H1 (cell line): ENCODE data around the gene LIX1L. TPM values are rescaled to one million over a fixed set of nuclear protein-coding genes. Genes with fewer than 3 reads are reported as not detected.

Experiments
- CTCF ChIA-PET: fragments of 300-600 bp; sonication (Branson Sonifier 250); formaldehyde crosslinking; loops from one replicate; lab custom pipeline; 2021; ENCODE audit not compliant: partially characterized antibody; lab: Charles Lee
- POLR2A ChIA-PET: fragments of 300-600 bp; sonication (Branson Sonifier 250); formaldehyde crosslinking; loops from one replicate; lab custom pipeline; 2021; ENCODE audit warnings: inconsistent platforms; ENCODE audit not compliant: partially characterized antibody; lab: Charles Lee
- DNase-seq, 2 experiments: peaks; one replicate each; pipeline versions ENCODE4 v3.0.0 to v3.0.0-alpha.2; 2010 to 2022; ENCODE audit warnings: low spot score in 2 of 2, low read depth in 1 of 2, mixed read lengths in 1 of 2
- FAIRE-seq: peaks from 2 replicates; lab custom pipeline; 2011; peaks lifted over from hg19 to GRCh38; lab: Jason Lieb, UNC
- H2AFZ ChIP-seq: 2 replicates; pipeline ENCODE4 v1.8.1; 2012; ENCODE audit warnings: low read length, inconsistent platforms
- H2AK5ac ChIP-seq: 2 replicates; pipeline ENCODE4 v1.6.1; 2013; ENCODE audit warnings: low read depth, low read length
- H2BK120ac ChIP-seq: replicated peaks from 2 replicates; pipeline ENCODE3; 2013; ENCODE audit warnings: low read depth, low read length, inconsistent platforms
- H2BK12ac ChIP-seq: 2 replicates; pipeline ENCODE4 v1.6.1; 2013; ENCODE audit warnings: low read depth, low read length
- H2BK15ac ChIP-seq: 2 replicates; pipeline ENCODE4 v1.6.1; 2013; ENCODE audit warnings: low read length
- H2BK20ac ChIP-seq: 2 replicates; pipeline ENCODE4 v1.6.1; 2013; ENCODE audit warnings: low read length
- H2BK5ac ChIP-seq: 2 replicates; pipeline ENCODE4 v1.6.1; 2013; ENCODE audit warnings: low read depth, low read length
- H3K14ac ChIP-seq: 2 replicates; pipeline ENCODE4 v1.6.1; 2013; ENCODE audit warnings: inconsistent platforms; ENCODE audit not compliant: insufficient read length
- H3K18ac ChIP-seq: 2 replicates; pipeline ENCODE4 v1.6.1; 2013; ENCODE audit warnings: low read length; ENCODE audit errors: extremely low read depth
- H3K23ac ChIP-seq: 2 replicates; pipeline ENCODE4 v1.6.1; 2013; ENCODE audit warnings: inconsistent platforms; ENCODE audit not compliant: insufficient read length
- H3K23me2 ChIP-seq: 2 replicates; pipeline ENCODE4 v1.6.1; 2013; ENCODE audit warnings: low read depth, low read length
- H3K27ac ChIP-seq: 2 replicates; pipeline ENCODE4 v1.6.1; 2011; ENCODE audit warnings: low read depth, low read length, inconsistent platforms
- H3K27me3 ChIP-seq, 4 experiments: replicated peaks in 1 of 4; 1 replicate in 1 of 4; 2 replicates in 3 of 4; pipeline versions ENCODE4 v1.6.1 to v1.8.1; 2011 to 2013; ENCODE audit warnings: low read length in 3 of 4, mild to moderate bottlenecking in 3 of 4, inconsistent platforms in 2 of 4, mixed read lengths in 2 of 4, moderate library complexity in 1 of 4; ENCODE audit not compliant: control insufficient read depth in 3 of 4, insufficient read depth in 3 of 4; ENCODE audit errors: extremely low read depth in 1 of 4
- H3K36me3 ChIP-seq, 4 experiments: 2 replicates each; pipeline versions ENCODE4 v1.6.1 to v1.8.1; 2011 to 2013; ENCODE audit warnings: mild to moderate bottlenecking in 4 of 4, low read length in 3 of 4, moderate library complexity in 2 of 4, control low read depth in 1 of 4, inconsistent platforms in 1 of 4; ENCODE audit not compliant: insufficient read depth in 4 of 4, control insufficient read depth in 2 of 4
- H3K4ac ChIP-seq: replicated peaks from 2 replicates; pipeline ENCODE3; 2013; ENCODE audit warnings: low read length, low read depth, mixed read lengths, inconsistent platforms; ENCODE audit not compliant: insufficient read length
- H3K4me1 ChIP-seq, 4 experiments: replicated peaks in 1 of 4; 1 replicate in 1 of 4; 2 replicates in 3 of 4; pipeline versions ENCODE4 v1.6.1 to v1.8.1; 2011 to 2013; ENCODE audit warnings: low read length in 3 of 4, inconsistent platforms in 2 of 4, mixed read lengths in 1 of 4; ENCODE audit not compliant: insufficient read depth in 4 of 4, control insufficient read depth in 3 of 4
- H3K4me2 ChIP-seq, 2 experiments: 2 replicates each; pipeline versions ENCODE4 v1.6.1 to v1.8.1; 2011 to 2013; ENCODE audit warnings: low read depth in 2 of 2, low read length in 2 of 2, control low read depth in 1 of 2, inconsistent platforms in 1 of 2, mild to moderate bottlenecking in 1 of 2; ENCODE audit not compliant: insufficient read depth in 1 of 2
- H3K4me3 ChIP-seq, 4 experiments: fragments of 200-600, 300-600 bp in 1 of 4; sonication (generic), shearing (Covaris generic), sonication (Bioruptor Twin) in 1 of 4; 2 replicates each; pipeline versions ENCODE4 v1.5.1 to v1.8.1; 2011 to 2016; ENCODE audit warnings: low read length in 4 of 4, low read depth in 3 of 4, control low read depth in 2 of 4, inconsistent platforms in 2 of 4, mild to moderate bottlenecking in 2 of 4, mixed read lengths in 1 of 4, moderate library complexity in 1 of 4; ENCODE audit not compliant: insufficient read depth in 2 of 4; ENCODE audit errors: extremely low read depth in 1 of 4
- H3K56ac ChIP-seq: replicated peaks from 2 replicates; pipeline ENCODE3; 2013; ENCODE audit warnings: low read depth, mild to moderate bottlenecking, mixed read lengths, low read length, inconsistent platforms; ENCODE audit not compliant: insufficient read length
- H3K79me1 ChIP-seq: 2 replicates; pipeline ENCODE4 v1.6.1; 2013; ENCODE audit warnings: low read depth, low read length, control low read depth
- H3K79me2 ChIP-seq, 2 experiments: 2 replicates each; pipeline versions ENCODE4 v1.6.1 to v1.8.1; 2012 to 2013; ENCODE audit warnings: low read length in 2 of 2, mild to moderate bottlenecking in 2 of 2, inconsistent platforms in 1 of 2; ENCODE audit not compliant: insufficient read depth in 2 of 2, control insufficient read depth in 1 of 2
- H3K9ac ChIP-seq, 4 experiments: replicated peaks in 1 of 4; 1 replicate in 1 of 4; 2 replicates in 3 of 4; pipeline versions ENCODE4 v1.6.1 to v1.8.1; 2011 to 2013; ENCODE audit warnings: low read depth in 3 of 4, low read length in 3 of 4, control low read depth in 2 of 4, mild to moderate bottlenecking in 2 of 4, moderate library complexity in 2 of 4, inconsistent platforms in 1 of 4; ENCODE audit errors: extremely low read depth in 1 of 4
- H3K9me3 ChIP-seq, 2 experiments: 2 replicates each; pipeline versions ENCODE4 v1.6.1 to v1.8.1; 2012 to 2013; ENCODE audit warnings: mild to moderate bottlenecking in 2 of 2, moderate library complexity in 2 of 2, control low read depth in 1 of 2, inconsistent platforms in 1 of 2, low read depth in 1 of 2, low read length in 1 of 2, mixed read lengths in 1 of 2; ENCODE audit not compliant: insufficient read depth in 2 of 2
- H4K20me1 ChIP-seq, 2 experiments: replicated peaks in 1 of 2; 2 replicates each; pipeline versions ENCODE3 to v1.8.1; 2011 to 2013; ENCODE audit warnings: inconsistent platforms in 2 of 2, low read length in 2 of 2, mild to moderate bottlenecking in 1 of 2; ENCODE audit not compliant: insufficient read depth in 2 of 2, control insufficient read depth in 1 of 2
- H4K5ac ChIP-seq: 2 replicates; pipeline ENCODE4 v1.6.1; 2013; ENCODE audit warnings: low read length, low read depth, mixed read lengths, inconsistent platforms; ENCODE audit not compliant: insufficient read length
- H4K8ac ChIP-seq: 2 replicates; pipeline ENCODE4 v1.8.0; 2013; ENCODE audit warnings: mild to moderate bottlenecking, moderate library complexity, low read length, inconsistent platforms; ENCODE audit not compliant: insufficient read depth; ENCODE audit errors: extremely low read depth
- H4K91ac ChIP-seq: replicated peaks from 2 replicates; pipeline ENCODE3; 2013; ENCODE audit warnings: low read length, mixed read lengths, inconsistent platforms; ENCODE audit not compliant: insufficient read length
- ATF2 ChIP-seq: IDR thresholded peaks from 2 replicates; pipeline ENCODE4 v1.6.1; 2012; ENCODE audit warnings: low read length, inconsistent platforms
- CBX5 ChIP-seq: fragments of 300-800, 300-1000 bp; sonication (generic); IDR thresholded peaks from 2 replicates; pipeline ENCODE4 v1.7.1; 2016; ENCODE audit warnings: antibody characterized with exemption, low read length, low read depth
- CEBPB ChIP-seq: IDR thresholded peaks from 2 replicates; pipeline ENCODE4 v1.6.1; 2012; ENCODE audit warnings: low read depth, low read length
- CREB1 ChIP-seq: IDR thresholded peaks from 2 replicates; pipeline ENCODE4 v1.6.1; 2012; ENCODE audit warnings: inconsistent platforms
- CTBP2 ChIP-seq: IDR thresholded peaks from 2 replicates; pipeline ENCODE4 v1.7.0; 2011; ENCODE audit warnings: borderline replicate concordance, mild to moderate bottlenecking, moderate library complexity, mixed read lengths, low read length; ENCODE audit not compliant: insufficient read depth, insufficient read length
- EZH2 ChIP-seq: fragments of 200-600 bp; sonication (generic); IDR thresholded peaks from 2 replicates; pipeline ENCODE4 v1.7.1; 2012; ENCODE audit warnings: low read depth, mild to moderate bottlenecking, moderate library complexity, low read length, inconsistent platforms; ENCODE audit not compliant: severe bottlenecking
- GABPA ChIP-seq: IDR thresholded peaks from 2 replicates; pipeline ENCODE4 v1.6.1; 2011; ENCODE audit warnings: mild to moderate bottlenecking, low read length, moderate library complexity, borderline replicate concordance; ENCODE audit not compliant: insufficient read depth
- GTF2F1 ChIP-seq: IDR thresholded peaks from 2 replicates; pipeline ENCODE4 v1.6.1; 2012; ENCODE audit warnings: low read depth, low read length, improper control_type of control experiment, borderline replicate concordance
- RFX5 ChIP-seq: IDR thresholded peaks from 2 replicates; pipeline ENCODE4 v1.6.1; 2011; ENCODE audit warnings: low read depth, low read length, improper control_type of control experiment, borderline replicate concordance
- RXRA ChIP-seq: IDR thresholded peaks from 2 replicates; pipeline ENCODE4 v1.6.1; 2011; ENCODE audit warnings: low read depth, mild to moderate bottlenecking, low read length, moderate library complexity; ENCODE audit not compliant: insufficient read depth
- SIRT6 ChIP-seq: IDR thresholded peaks from one replicate; pipeline ENCODE4 v1.7.1; 2012; ENCODE audit warnings: low read length, inconsistent platforms
- TAF7 ChIP-seq: optimal IDR thresholded peaks from 2 replicates; pipeline ENCODE3; 2011; ENCODE audit warnings: low read depth, mild to moderate bottlenecking, inconsistent platforms, low read length, moderate library complexity, borderline replicate concordance
- TBP ChIP-seq: IDR thresholded peaks from 2 replicates; pipeline ENCODE4 v1.6.1; 2011; ENCODE audit warnings: low read depth, low read length, improper control_type of control experiment
- WGBS, 2 experiments: shearing (Covaris generic) in 1 of 2; methylation state at CpG; one replicate each; pipeline versions ENCODE4 v1.1.6 to v1.1.7; 2013 to 2015; ENCODE audit warnings: low lambda C conversion rate in 2 of 2, mixed read lengths in 2 of 2, inconsistent platforms in 1 of 2, low coverage in 1 of 2, missing lambda C conversion rate in 1 of 2; ENCODE audit not compliant: insufficient replicate concordance in 2 of 2, insufficient coverage in 1 of 2, insufficient read length in 1 of 2; ENCODE audit errors: extremely low coverage in 1 of 2, missing lambda C conversion rate in 1 of 2; 5-methylcytosine and 5-hydroxymethylcytosine counted together
- polyA plus RNA-seq, 7 experiments: library from polyadenylated mRNA; depleted of rRNA in 3 of 7; stranded (reverse) in 5 of 7; unstranded in 2 of 7; fragments of >200 nt in 5 of 7; fragments of 200-250 nt in 2 of 7; gene quantifications; 1 replicate in 5 of 7; 2 replicates in 1 of 7; 4 replicates in 1 of 7; pipeline versions ENCODE4 v1.2.1 to v1.2.3, GENCODE V29; 2011 to 2013; ENCODE audit warnings: missing spikeins in 2 of 7, mixed read lengths in 2 of 7
- total RNA-seq: library from RNA; stranded (reverse); fragmentation: NEBNext Ultra II Directional; extraction: Animal tissue kit (Norgen Biotek cat#: 25700); gene quantifications from 2 replicates; pipeline ENCODE4 v1.2.1, GENCODE V29; 2021

LIX1L gene
- total and polyA plus RNA-seq, 2 of the 8 experiments (the other 6 are each of a cell fraction or from before 2014, with no cell fraction given) = 2.9 to 3.7 TPM

- H3K79me1 ChIP-seq = no peaks in the 10 kb centered on the region
- POLR2A ChIA-PET = interaction anchor here (0.8 to 1.2 kb wide), 3 partner anchors 12 to 33 kb away, joined by 3 to 5 read pairs (median 3); no protein-coding TSS in a partner anchor
- CTCF ChIA-PET = interaction anchor here (0.7 to 4.5 kb wide), 2 partner anchors 23 to 107 kb away, joined by 4 to 40 read pairs; no protein-coding TSS in a partner anchor
- TF ChIP-seq CEBPB (no peak), RFX5 (no peak), TAF7 (no peak), SIRT6 (no peak), EZH2 (no peak), ATF2 (no peak), CTBP2 (no peak), GTF2F1 (no peak), GABPA (no peak), TBP (no peak), RXRA (no peak), CREB1 (no peak), CBX5 (no peak)
These were observed 43.9 kb upstream of the LIX1L start for GRCh38 chr1:146001709-146002108.

More at GRCh38 chr1:146001709-146002108, 43.9 kb upstream of the LIX1L start:
- Histone ChIP-seq H3K4me1 (peaks cover 0 to 8% (median 6%) of the 10 kb centered on the region in 4 experiments; a peak in 3 of 7 replicates), H3K79me2 (no peaks in the 10 kb centered on the region), H4K20me1 (no peaks in the 10 kb centered on the region), H2AK5ac (no peak overlapping the region), H3K36me3 (no peaks in the 10 kb centered on the region), H2BK5ac (no peak overlapping the region), H4K8ac (no peak overlapping the region), H2BK120ac (no peak overlapping the region), H3K18ac (no peak overlapping the region), H3K23me2 (peaks cover 7% of the 10 kb centered on the region), H3K27me3 (no peaks in the 10 kb centered on the region), H4K91ac (no peak overlapping the region), H2BK12ac (no peak overlapping the region), H2BK20ac (no peak overlapping the region), H3K27ac (no peak overlapping the region), H2BK15ac (no peak overlapping the region), H3K9me3 (no peaks in the 10 kb centered on the region), H3K4ac (no peak overlapping the region), H3K56ac (no peak overlapping the region), H3K9ac (no peak overlapping the region), H3K4me2 (no peak overlapping the region), H3K14ac (no peak overlapping the region), H3K4me3 (no peak overlapping the region), H2AFZ (no peak overlapping the region), H3K23ac (no peak overlapping the region), H4K5ac (no peak overlapping the region)
- WGBS, 2 experiments = 91% methylated on average over 2 of the region's 2 CpGs; no CpG with 5 or more reads in 1 of the 2 experiments
- FAIRE-seq = no peak
- no peak for DNase-seq
